ENCODE data around the gene SUMO2. TPM values are rescaled to one million over a fixed set of nuclear protein-coding genes. Genes with fewer than 3 reads are reported as not detected.

The SUMO2 gene
- total and polyA plus RNA-seq, 2 experiments from 2014 or later = 139 to 890 TPM

GRCh38 chr17:75225016-75225415, 42.3 kb upstream of the SUMO2 start (continued):
- TF ChIP-seq, protein P1, sequence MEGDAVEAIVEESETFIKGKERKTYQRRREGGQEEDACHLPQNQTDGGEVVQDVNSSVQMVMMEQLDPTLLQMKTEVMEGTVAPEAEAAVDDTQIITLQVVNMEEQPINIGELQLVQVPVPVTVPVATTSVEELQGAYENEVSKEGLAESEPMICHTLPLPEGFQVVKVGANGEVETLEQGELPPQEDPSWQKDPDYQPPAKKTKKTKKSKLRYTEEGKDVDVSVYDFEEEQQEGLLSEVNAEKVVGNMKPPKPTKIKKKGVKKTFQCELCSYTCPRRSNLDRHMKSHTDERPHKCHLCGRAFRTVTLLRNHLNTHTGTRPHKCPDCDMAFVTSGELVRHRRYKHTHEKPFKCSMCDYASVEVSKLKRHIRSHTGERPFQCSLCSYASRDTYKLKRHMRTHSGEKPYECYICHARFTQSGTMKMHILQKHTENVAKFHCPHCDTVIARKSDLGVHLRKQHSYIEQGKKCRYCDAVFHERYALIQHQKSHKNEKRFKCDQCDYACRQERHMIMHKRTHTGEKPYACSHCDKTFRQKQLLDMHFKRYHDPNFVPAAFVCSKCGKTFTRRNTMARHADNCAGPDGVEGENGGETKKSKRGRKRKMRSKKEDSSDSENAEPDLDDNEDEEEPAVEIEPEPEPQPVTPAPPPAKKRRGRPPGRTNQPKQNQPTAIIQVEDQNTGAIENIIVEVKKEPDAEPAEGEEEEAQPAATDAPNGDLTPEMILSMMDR (conservative IDR thresholded peaks at IDR 0.05; ENCODE audit: low read depth in 2 of 2) = no peak
- TF ChIP-seq NANOG (IDR thresholded peaks at IDR 0.05; ENCODE audit: borderline replicate concordance) = no peak

DNA sequence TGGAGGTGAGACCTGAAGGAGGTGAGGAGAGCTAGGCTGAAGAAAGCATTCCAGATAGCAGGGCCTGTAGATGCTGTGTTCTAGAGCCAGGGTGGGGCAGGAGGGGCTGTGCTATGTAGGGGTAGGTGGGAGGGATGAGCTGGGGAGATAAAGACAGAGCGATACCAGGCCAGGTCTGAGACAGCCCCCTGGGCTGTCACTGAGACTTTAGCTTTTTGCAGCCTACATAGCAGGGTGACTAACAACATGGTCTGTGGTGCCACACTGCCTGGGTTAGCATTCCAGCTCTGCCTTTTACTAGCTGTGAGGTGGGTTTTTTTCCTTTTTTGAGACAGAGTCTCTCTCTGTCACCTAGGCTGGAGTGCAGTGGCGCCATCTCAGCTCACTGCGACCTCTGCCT, 37.1 kb upstream of the SUMO2 start:
- H3F3A ChIP-seq (replicated peaks; ENCODE audit: low read depth) = 0 out of 2 replicates have a peak, but pooled peaks cover 14% of the 10 kb centered on the region
- no peaks in the 10 kb centered on the region for H3K27me3 ChIP-seq (ENCODE audit: insufficient read depth)
- no peak overlapping the region for H3K4me2 ChIP-seq
- no peak overlapping the region for H3K27ac ChIP-seq (ENCODE audit: low read depth)
- Mint-ChIP-seq H3K4me3 (no peak overlapping the region), H3K27ac (no peak overlapping the region), H3K27me3 (ENCODE audit: insufficient read depth, low read depth, poor library complexity) (no peaks in the 10 kb centered on the region), H3K36me3 (ENCODE audit: low read depth) (peaks cover 71% of the 10 kb centered on the region), H3K4me1 (no peaks in the 10 kb centered on the region), H3K9me3 (no peaks in the 10 kb centered on the region; the same call in 2 of the 3 replicates)
- H4K20me1 ChIP-seq (replicated peaks; ENCODE audit: insufficient read depth) = peaks cover 7% of the 10 kb centered on the region
- H3K36me3 ChIP-seq (ENCODE audit: insufficient read depth) = peaks cover 49% of the 10 kb centered on the region
- ATAC-seq (no peak), DNase-seq (ENCODE audit: low spot score) (no peak)
- H2AFZ ChIP-seq = no peak overlapping the region
- 0 out of 2 replicates have a peak, but pooled peaks cover 4% of the 10 kb centered on the region for H3K79me2 ChIP-seq (replicated peaks; ENCODE audit: insufficient read depth)
- no peaks in the 10 kb centered on the region for H3K9me2 ChIP-seq (ENCODE audit: insufficient read depth)
- TF ChIP-seq EZH2phosphoT487 (IDR thresholded peaks at IDR 0.05; ENCODE audit: unreplicated experiment) (no peak), STAT1 (IDR thresholded peaks at IDR 0.05; ENCODE audit: unreplicated experiment) (no peak)
- no peak overlapping the region for H3K4me3 ChIP-seq
- no peaks in the 10 kb centered on the region for H3K4me1 ChIP-seq (ENCODE audit: insufficient read depth)

- no peaks in the 10 kb centered on the region for H3K4me1 Mint-ChIP-seq
- DNase-seq (ENCODE audit: low spot score) (no peak), ATAC-seq (no peak)
- Histone ChIP-seq H3F3A (replicated peaks; ENCODE audit: low read depth) (0 out of 2 replicates have a peak, but pooled peaks cover 14% of the 10 kb centered on the region), H4K20me1 (replicated peaks; ENCODE audit: insufficient read depth) (peaks cover 7% of the 10 kb centered on the region), H3K27me3 (ENCODE audit: insufficient read depth) (no peaks in the 10 kb centered on the region), H3K4me3 (no peak overlapping the region), H3K79me2 (replicated peaks; ENCODE audit: insufficient read depth) (0 out of 2 replicates have a peak, but pooled peaks cover 4% of the 10 kb centered on the region), H3K9me2 (ENCODE audit: insufficient read depth) (no peaks in the 10 kb centered on the region), H3K27ac (ENCODE audit: low read depth) (no peak overlapping the region), H3K36me3 (ENCODE audit: insufficient read depth) (peaks cover 62% of the 10 kb centered on the region), H3K4me1 (ENCODE audit: insufficient read depth) (no peaks in the 10 kb centered on the region), H2AFZ (no peak overlapping the region), H3K4me2 (no peak overlapping the region)
- H3K4me3 Mint-ChIP-seq = no peak overlapping the region
- H3K27ac Mint-ChIP-seq = no peak overlapping the region
- no peaks in the 10 kb centered on the region; the same call in 2 of the 3 replicates for H3K9me3 Mint-ChIP-seq
- no peak for TF ChIP-seq NANOG (IDR thresholded peaks at IDR 0.05; ENCODE audit: borderline replicate concordance)
- TF ChIP-seq EZH2phosphoT487 (IDR thresholded peaks at IDR 0.05; ENCODE audit: unreplicated experiment) = no peak
- TF ChIP-seq EZH2 (IDR thresholded peaks at IDR 0.05; ENCODE audit: low read depth, unreplicated experiment) = no peak
- TF ChIP-seq ZNF331 (CRISPR knock-in tag; IDR thresholded peaks at IDR 0.05; ENCODE audit: low read depth) = no peak
- TF ChIP-seq ZNF462 (CRISPR knock-in tag; IDR thresholded peaks at IDR 0.05) = no peak
- TF ChIP-seq JUNB (IDR thresholded peaks at IDR 0.05; ENCODE audit: unreplicated experiment) = no peak
- TF ChIP-seq ZNF114 (CRISPR knock-in tag; IDR thresholded peaks at IDR 0.05) = no peak
- no peak for TF ChIP-seq STAT1 (IDR thresholded peaks at IDR 0.05; ENCODE audit: unreplicated experiment)
- H3K27me3 Mint-ChIP-seq (ENCODE audit: insufficient read depth, low read depth, poor library complexity) = no peaks in the 10 kb centered on the region
- peaks cover 74% of the 10 kb centered on the region for H3K36me3 Mint-ChIP-seq (ENCODE audit: low read depth)
These were observed 35.4 kb upstream of the SUMO2 start for GRCh38 chr17:75218131-75218530.

All from GM23338 (cell line).